BE2C (cell line): Measurements from ENCODE around the gene HMX1.

Experiments
- DNase-seq: peaks from one replicate; pipeline ENCODE4 v3.0.0-alpha.2; 2020
- H3K27me3 ChIP-seq: fragments of 250-450 bp; sonication (Bioruptor Pico); 2 replicates; pipeline ENCODE4 v1.5.1; 2020; ENCODE audit warnings: mild to moderate bottlenecking
- H3K36me3 ChIP-seq: fragments of 250-450 bp; sonication (Bioruptor Pico); 2 replicates; pipeline ENCODE4 v1.5.1; 2020; ENCODE audit warnings: mild to moderate bottlenecking
- H3K4me1 ChIP-seq: fragments of 250-450 bp; sonication (Bioruptor Pico); 2 replicates; pipeline ENCODE4 v1.5.1; 2020
- H3K4me3 ChIP-seq: 2 replicates; pipeline ENCODE4 v1.5.1; 2011; ENCODE audit warnings: low read depth, low read length
- H3K9me3 ChIP-seq: fragments of 250-450 bp; sonication (Bioruptor Pico); 2 replicates; pipeline ENCODE4 v1.5.1; 2020
- CTCF ChIP-seq: IDR thresholded peaks from 2 replicates; pipeline ENCODE4 v1.5.1; 2012; ENCODE audit warnings: mild to moderate bottlenecking, low read depth, low read length

The HMX1 gene

GRCh38 chr4:8880851-8881250, 9.2 kb upstream of the HMX1 start:
- Histone ChIP-seq H3K36me3 (no peaks in the 10 kb centered on the region), H3K27me3 (no peaks in the 10 kb centered on the region), H3K4me3 (no peak overlapping the region), H3K9me3 (no peaks in the 10 kb centered on the region), H3K4me1 (peaks cover 3% of the 10 kb centered on the region; the same call in 1 of the 2 replicates)
- no peak for DNase-seq
- no peak for TF ChIP-seq CTCF

- Histone ChIP-seq H3K9me3 (no peaks in the 10 kb centered on the region), H3K27me3 (no peaks in the 10 kb centered on the region), H3K4me3 (no peak overlapping the region), H3K4me1 (peaks cover 3% of the 10 kb centered on the region; the same call in 1 of the 2 replicates), H3K36me3 (no peaks in the 10 kb centered on the region)
- TF ChIP-seq CTCF = no peak
- no peak for DNase-seq
Observed at GRCh38 chr4:8879574-8879973, 7.9 kb upstream of the HMX1 start.

- no peak for TF ChIP-seq CTCF
- Histone ChIP-seq H3K27me3 (no peaks in the 10 kb centered on the region), H3K9me3 (no peaks in the 10 kb centered on the region), H3K36me3 (no peaks in the 10 kb centered on the region), H3K4me1 (peaks cover 3% of the 10 kb centered on the region; the same call in 1 of the 2 replicates), H3K4me3 (no peak overlapping the region)
- no peak for DNase-seq
Observed at GRCh38 chr4:8878421-8878820, 6.8 kb upstream of the HMX1 start.

GRCh38 chr4:8877780-8878040, 6.1 kb upstream of the HMX1 start:
- Histone ChIP-seq H3K4me3 (no peak overlapping the region), H3K36me3 (no peaks in the 10 kb centered on the region), H3K4me1 (peaks cover 3% of the 10 kb centered on the region; the same call in 1 of the 2 replicates), H3K27me3 (no peaks in the 10 kb centered on the region), H3K9me3 (no peaks in the 10 kb centered on the region)
- no peak for DNase-seq
- TF ChIP-seq CTCF = no peak

GRCh38 chr4:8876982-8877779, 5.5 kb upstream of the HMX1 start:
- H3K27me3 ChIP-seq = no peaks in the 10 kb centered on the region

More at GRCh38 chr4:8876982-8877779, 5.5 kb upstream of the HMX1 start:
- Histone ChIP-seq H3K4me3 (no peak overlapping the region), H3K36me3 (no peaks in the 10 kb centered on the region), H3K9me3 (no peaks in the 10 kb centered on the region), H3K4me1 (peaks cover 6% of the 10 kb centered on the region; the same call in 1 of the 2 replicates)
- no peak for TF ChIP-seq CTCF
- no peak for DNase-seq
